Amniotic stem cell (primary cell): ENCODE results near the gene BET1.

Source experiments
- DNase-seq: peaks from one replicate; lab custom pipeline; 2025; lab: John Stamatoyannopoulos, UW

BET1 gene

GRCh38 chr7:93957767-93958166, 46.4 kb downstream of the BET1 start:
- DNase-seq = no peak

DNA sequence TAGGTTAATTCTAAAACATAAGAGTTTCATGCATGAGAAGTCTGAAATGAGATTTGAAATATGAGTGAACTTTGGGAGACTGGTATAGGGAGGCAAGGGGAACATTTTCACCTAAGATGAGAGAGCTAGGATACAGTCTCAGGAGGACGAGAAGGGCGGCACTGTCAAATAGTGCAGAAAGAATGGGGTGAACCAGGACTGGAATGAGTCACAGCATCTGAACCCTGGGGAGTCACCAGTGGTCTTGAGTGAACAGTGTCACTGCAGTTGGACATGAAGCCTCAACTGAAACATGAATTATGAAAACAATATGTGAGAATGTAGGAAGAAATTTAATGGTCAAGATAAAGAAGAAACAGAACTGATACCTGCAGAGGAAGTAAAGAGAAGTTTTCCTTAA, 48.9 kb downstream of the BET1 start:
- DNase-seq = no peak

GRCh38 chr7:93949423-93949822, 54.7 kb downstream of the BET1 start:
- DNase-seq = peak; percentile 41

GRCh38 chr7:93948873-93949272, 55.3 kb downstream of the BET1 start:
- no peak for DNase-seq

- no peak for DNase-seq
Measured at GRCh38 chr7:93948106-93948505, 56.0 kb downstream of the BET1 start.

- DNase-seq = no peak
Measured at GRCh38 chr7:93945756-93946535, 58.2 kb downstream of the BET1 start.

DNA sequence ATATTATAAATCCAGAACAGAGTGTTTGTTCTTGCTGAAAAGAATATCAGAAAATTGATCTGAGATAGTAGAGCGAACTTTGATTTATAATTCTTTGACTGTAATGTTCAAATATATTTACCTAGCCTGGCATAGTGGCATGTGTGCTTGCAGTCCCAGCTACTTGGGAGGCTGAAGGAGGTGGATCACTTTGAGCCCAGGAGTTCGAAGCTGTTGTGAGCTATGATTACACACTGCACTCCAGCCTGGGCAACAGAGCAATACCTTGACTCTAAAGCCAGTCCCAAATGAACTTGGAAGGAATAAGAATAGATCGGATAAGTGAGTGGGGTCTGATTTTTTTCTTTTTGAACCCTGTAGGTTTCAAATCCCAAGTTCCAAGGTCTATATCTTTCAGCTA, 59.1 kb downstream of the BET1 start:
- DNase-seq = no peak

DNA sequence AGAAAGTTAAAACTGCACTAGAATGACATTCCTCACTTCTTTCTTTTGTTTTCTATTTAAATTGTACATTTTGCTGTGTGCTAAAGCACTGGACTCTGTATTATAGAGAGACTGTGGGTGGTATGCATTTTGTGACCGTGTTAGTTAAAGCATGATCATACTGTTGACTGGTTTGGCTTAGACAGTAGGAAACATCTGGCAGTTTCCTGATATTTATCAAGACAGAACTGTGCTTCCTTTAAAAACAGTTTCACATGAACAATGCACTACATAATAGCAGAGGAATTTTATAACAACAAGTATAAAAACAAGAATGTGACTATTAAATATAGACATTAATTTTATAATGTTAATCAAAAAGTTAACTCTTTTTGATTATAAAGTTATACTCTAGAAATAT, 59.5 kb downstream of the BET1 start:
- no peak for DNase-seq

DNA sequence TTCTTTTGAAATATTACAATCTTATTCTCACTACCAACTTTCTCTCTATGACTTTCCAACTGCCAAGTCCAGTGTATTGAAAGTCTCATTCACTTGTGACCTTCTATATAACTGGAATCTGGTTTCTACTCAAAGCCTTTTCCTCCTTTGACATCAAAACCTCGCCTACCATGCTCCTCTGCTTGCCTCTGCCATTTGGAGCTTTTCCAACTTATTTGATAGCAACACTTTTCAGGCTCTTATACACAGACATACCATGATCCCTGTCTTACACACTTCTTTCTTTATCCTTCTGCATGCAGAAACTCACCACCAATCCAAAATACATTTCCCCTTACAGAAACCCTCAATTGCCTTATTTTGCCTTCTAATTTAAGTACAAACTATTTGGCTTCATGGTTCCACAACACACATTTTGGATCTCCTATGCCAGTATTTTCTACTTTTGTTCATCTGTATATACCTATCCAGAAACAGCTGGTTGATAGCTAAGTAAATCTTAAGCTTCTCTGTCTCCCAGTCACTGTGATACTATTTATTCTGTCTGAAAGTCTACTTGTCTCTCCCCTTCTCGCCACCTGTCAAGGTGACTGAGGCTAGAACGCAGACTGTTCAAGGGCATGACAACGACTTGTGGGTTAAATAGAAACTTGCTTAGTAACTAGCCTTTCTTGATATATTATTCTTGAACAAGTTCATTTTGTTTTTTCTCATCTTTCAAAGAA, 60.2 kb downstream of the BET1 start:
- DNase-seq = no peak
